GM18505 (cell line): ENCODE measurements around the gene IKBKE.

Experiments
- ATAC-seq: cut with Tn5 transposase; IDR thresholded peaks from one replicate; pipeline ENCODE4 v1.9.1; 2021; ENCODE audit not compliant: unreplicated experiment
- POLR2A ChIP-seq: IDR thresholded peaks from 4 replicates; pipeline ENCODE4 v1.6.1; 2011; ENCODE audit warnings: borderline replicate concordance; ENCODE audit not compliant: insufficient read depth, insufficient read length; ENCODE audit errors: extremely low read depth

IKBKE gene

DNA sequence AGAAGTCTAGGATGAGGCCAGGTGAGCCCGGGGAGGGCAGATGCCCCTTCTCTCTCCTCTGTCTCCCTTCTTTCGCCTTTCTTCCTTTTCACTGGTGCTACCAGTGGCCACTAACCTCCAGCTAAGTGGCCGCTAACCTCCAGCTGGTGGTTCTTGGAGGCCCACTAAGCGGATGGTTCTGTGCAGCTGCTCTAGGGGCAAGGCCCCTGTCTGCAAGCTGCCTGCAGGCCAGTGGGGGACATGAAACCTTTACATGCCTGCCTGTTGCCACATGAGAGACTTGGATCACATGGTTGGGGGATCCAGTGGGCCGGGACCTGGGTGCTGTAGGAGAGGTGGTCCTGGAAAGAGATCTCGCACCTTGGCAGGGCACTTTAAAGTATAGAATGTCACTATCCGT, 17.7 kb downstream of the IKBKE start:
- TF ChIP-seq POLR2A, result no peak
- ATAC-seq, result no peak

DNA sequence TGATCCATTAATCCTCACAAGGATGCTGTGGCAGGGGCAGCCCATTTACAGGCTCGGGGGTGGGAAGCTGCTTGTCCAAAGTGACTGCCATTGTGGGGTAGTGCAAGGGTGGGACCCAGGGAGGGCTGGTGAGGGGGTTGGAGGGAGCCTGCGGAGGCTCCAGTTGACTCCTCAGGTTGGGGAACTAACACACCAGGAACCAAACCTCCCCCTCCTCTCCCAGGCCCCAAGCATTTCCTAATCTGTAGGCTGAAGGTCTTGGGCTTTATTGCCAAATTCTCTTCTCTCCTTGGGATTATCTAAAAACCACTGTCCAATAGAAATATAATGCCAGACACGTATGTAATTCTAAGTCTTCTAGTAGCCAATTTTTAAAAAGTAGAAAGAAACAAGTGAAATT, 18.2 kb downstream of the IKBKE start:
- TF ChIP-seq POLR2A, result no peak
- no peak for ATAC-seq

GRCh38 chr1:206489980-206490770, 19.9 kb downstream of the IKBKE start:
- no peak for TF ChIP-seq POLR2A
- ATAC-seq, result no peak

- no peak for TF ChIP-seq POLR2A
- ATAC-seq, result no peak
Observed at GRCh38 chr1:206490771-206491405, 20.6 kb downstream of the IKBKE start.

GRCh38 chr1:206491616-206492015, 21.3 kb downstream of the IKBKE start:
- TF ChIP-seq POLR2A, result no peak
- ATAC-seq, result no peak

DNA sequence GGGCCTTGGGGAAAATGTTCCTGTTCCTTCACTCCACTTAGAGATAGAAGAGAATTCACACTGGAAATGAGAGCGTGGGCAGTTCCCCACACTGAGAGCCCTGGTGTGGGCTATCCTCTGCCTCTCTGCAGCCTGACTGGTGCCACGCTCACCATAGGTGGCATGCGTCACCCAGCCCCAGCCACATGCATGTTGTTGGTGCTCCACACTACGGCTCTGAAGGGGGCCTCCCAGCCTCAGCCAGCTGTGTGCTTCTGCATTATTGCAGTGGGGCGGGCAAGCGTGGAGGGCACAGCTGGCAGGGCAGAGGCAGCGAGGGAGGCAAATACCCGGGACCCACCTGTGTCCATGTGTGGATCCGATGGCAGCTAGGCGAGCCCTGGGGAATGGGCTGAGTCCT, 22.3 kb downstream of the IKBKE start:
- no peak for TF ChIP-seq POLR2A
- ATAC-seq, result no peak

DNA sequence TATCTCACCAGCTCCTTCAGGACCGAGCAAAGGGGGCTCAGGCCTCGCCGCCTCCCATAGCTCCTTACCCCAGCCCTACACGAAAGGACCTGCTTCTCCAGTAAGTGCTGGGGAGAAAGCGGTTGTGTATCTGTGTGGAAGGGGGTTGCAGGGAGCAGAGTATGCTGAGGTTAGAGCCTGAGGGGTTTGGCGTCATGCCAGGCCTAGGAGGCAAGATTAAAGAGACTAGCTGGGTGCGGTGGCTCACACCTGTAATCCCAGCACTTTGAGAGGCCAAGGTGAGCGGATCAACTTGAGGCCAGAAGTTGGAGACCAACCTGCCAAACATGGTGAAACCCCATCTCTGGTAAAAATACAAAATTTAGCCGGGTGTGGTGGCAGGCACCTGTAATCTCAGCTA, 23.0 kb downstream of the IKBKE start:
- no peak for ATAC-seq

GRCh38 chr1:206495011-206495461, 24.8 kb downstream of the IKBKE start:
- no peak for TF ChIP-seq POLR2A
- no peak for ATAC-seq

More for the DNA sequence above, 23.0 kb downstream of the IKBKE start:
- TF ChIP-seq POLR2A, result no peak

DNA sequence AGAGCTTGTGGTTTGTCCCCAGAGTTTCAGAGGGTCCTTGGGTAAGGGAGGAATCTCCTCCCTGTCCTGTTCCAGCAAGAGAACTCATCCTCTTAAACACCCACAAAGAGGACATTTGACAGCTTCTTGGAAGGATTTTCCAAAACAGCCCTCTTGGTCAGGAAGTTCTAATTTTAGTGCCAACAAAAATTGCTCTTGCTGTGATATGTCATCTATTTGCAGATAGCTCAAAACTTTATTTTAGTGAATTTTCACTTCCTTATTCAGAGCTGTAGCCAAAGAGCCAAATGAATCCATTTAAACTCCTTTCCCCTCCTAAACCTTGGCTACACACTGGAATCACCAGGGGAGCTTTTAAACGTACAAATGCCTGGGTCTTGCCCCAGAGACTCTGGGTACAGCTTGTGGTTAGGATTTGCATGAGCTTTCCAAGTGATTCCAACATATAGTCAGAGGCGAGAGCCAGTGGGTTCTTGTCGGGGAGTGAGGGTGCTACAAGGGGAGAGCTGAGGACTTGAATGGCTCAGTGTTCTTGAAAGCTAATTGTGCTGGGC, 25.3 kb downstream of the IKBKE start:
- TF ChIP-seq POLR2A, result no peak
- ATAC-seq, result no peak

- no peak for ATAC-seq
- TF ChIP-seq POLR2A, result no peak
Observed at GRCh38 chr1:206496131-206496793, 26.0 kb downstream of the IKBKE start.

GRCh38 chr1:206497363-206497762, 27.1 kb downstream of the IKBKE start:
- no peak for ATAC-seq
- no peak for TF ChIP-seq POLR2A

DNA sequence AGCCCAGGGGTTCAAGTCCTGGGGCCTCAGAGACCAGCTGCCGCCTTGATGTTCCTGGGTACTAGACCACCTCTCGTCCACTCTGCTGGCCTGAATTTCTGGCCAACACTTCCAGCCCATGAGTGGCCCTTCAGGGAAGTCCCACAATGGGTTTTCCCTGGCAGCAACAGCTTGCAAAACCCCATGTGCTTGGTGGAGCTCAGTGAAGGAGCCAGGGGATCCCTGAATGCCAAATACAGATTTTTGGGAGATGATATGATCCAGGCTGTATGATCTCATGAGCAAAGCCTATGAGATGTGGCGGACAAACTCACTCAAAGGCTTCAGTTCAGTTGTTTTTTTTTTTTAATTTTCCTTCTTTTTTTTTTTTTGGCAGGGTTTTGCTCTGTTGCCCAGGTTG, 27.5 kb downstream of the IKBKE start:
- ATAC-seq, result no peak
- TF ChIP-seq POLR2A, result no peak

GRCh38 chr1:206498685-206499084, 28.4 kb downstream of the IKBKE start:
- no peak for TF ChIP-seq POLR2A
- no peak for ATAC-seq
